ENCODE data around the gene ZWILCH.
A peak's percentile ranks its signal among the peaks of the same experiment; 100 is the strongest.

The ZWILCH gene

GRCh38 chr15:66491846-66492245 is 13.3 kb upstream of the ZWILCH start:
- no peak for ATAC-seq (ENCODE audit: insufficient read depth, low read depth)
- no peak overlapping the region for H3K4me2 ChIP-seq (ENCODE audit: insufficient read depth, low read length)
- H3K36me3 ChIP-seq (ENCODE audit: insufficient read depth, low read length): peaks cover 87% of the 10 kb centered on the region
- no peaks in the 10 kb centered on the region for H3K9me3 ChIP-seq (ENCODE audit: insufficient read depth, low read length, severe bottlenecking)
- H2AFZ ChIP-seq (ENCODE audit: low read depth, low read length): no peak overlapping the region
- peaks cover 17% of the 10 kb centered on the region for H3K4me1 ChIP-seq (ENCODE audit: insufficient read depth, low read length)
- H3K79me2 ChIP-seq (ENCODE audit: insufficient read depth, low read length): peaks cover 30% of the 10 kb centered on the region
- TF ChIP-seq CTCF (IDR thresholded peaks at IDR 0.05; ENCODE audit: borderline replicate concordance, extremely low read depth, low read length, poor library complexity, severe bottlenecking): no peak
- H3K27me3 ChIP-seq (ENCODE audit: insufficient read depth, low read length, poor library complexity): no peaks in the 10 kb centered on the region
- H3K4me3 ChIP-seq (ENCODE audit: low read depth in 1 of 2, low read length in 2 of 2): no peak overlapping the region
- peaks cover 5% of the 10 kb centered on the region; the same call in 1 of the 2 replicates for H4K20me1 ChIP-seq (ENCODE audit: insufficient read depth, low read length)
- H3K9ac ChIP-seq (ENCODE audit: low read depth, low read length): no peak overlapping the region
- no peak for DNase-seq
- H3K27ac ChIP-seq (ENCODE audit: low read length): no peak overlapping the region

GRCh38 chr15:66494262-66494661 is 10.9 kb upstream of the ZWILCH start:
- TF ChIP-seq EZH2 (IDR thresholded peaks at IDR 0.05; ENCODE audit: borderline replicate concordance, low read depth, low read length, severe bottlenecking) (no peak), CTCF (IDR thresholded peaks at IDR 0.05; ENCODE audit: borderline replicate concordance, extremely low read depth, low read length, poor library complexity, severe bottlenecking) (no peak)
- DNase-seq (no peak), ATAC-seq (ENCODE audit: insufficient read depth, low read depth) (no peak)
- Histone ChIP-seq H3K79me2 (ENCODE audit: insufficient read depth, low read length) (peaks cover 37% of the 10 kb centered on the region), H3K27me3 (ENCODE audit: insufficient read depth, low read length, poor library complexity) (no peaks in the 10 kb centered on the region), H3K9ac (ENCODE audit: low read depth, low read length) (no peak overlapping the region), H2AFZ (ENCODE audit: low read depth, low read length) (no peak overlapping the region), H3K4me1 (ENCODE audit: insufficient read depth, low read length) (peaks cover 23% of the 10 kb centered on the region), H3K36me3 (ENCODE audit: insufficient read depth, low read length) (peaks cover 84% of the 10 kb centered on the region), H3K4me2 (ENCODE audit: insufficient read depth, low read length) (no peak overlapping the region), H3K27ac (ENCODE audit: low read length) (no peak overlapping the region), H3K4me3 (ENCODE audit: low read depth in 1 of 2, low read length in 2 of 2) (no peak overlapping the region), H3K9me3 (ENCODE audit: insufficient read depth, low read length, severe bottlenecking) (no peaks in the 10 kb centered on the region), H4K20me1 (ENCODE audit: insufficient read depth, low read length) (peaks cover 5% of the 10 kb centered on the region; the same call in 1 of the 2 replicates)

- Histone ChIP-seq H3K4me2 (ENCODE audit: insufficient read depth, low read length) (peak overlapping the region; percentile 96), H3K4me1 (ENCODE audit: insufficient read depth, low read length) (peaks cover 25% of the 10 kb centered on the region), H3K27me3 (ENCODE audit: insufficient read depth, low read length, poor library complexity) (no peaks in the 10 kb centered on the region), H3K4me3 (ENCODE audit: low read depth in 1 of 2, low read length in 2 of 2) (peak overlapping the region; percentile 74 to 83), H3K9ac (ENCODE audit: low read depth, low read length) (peak overlapping the region; percentile 71), H2AFZ (ENCODE audit: low read depth, low read length) (peak overlapping the region; percentile 73), H4K20me1 (ENCODE audit: insufficient read depth, low read length) (peaks cover 6% of the 10 kb centered on the region; the same call in 1 of the 2 replicates), H3K27ac (ENCODE audit: low read length) (peak overlapping the region; percentile 77), H3K36me3 (ENCODE audit: insufficient read depth, low read length) (peaks cover 87% of the 10 kb centered on the region), H3K79me2 (ENCODE audit: insufficient read depth, low read length) (peaks cover 50% of the 10 kb centered on the region), H3K9me3 (ENCODE audit: insufficient read depth, low read length, severe bottlenecking) (no peaks in the 10 kb centered on the region)
- DNase-seq: no peak
- ATAC-seq (ENCODE audit: insufficient read depth, low read depth): peak; percentile 46
- TF ChIP-seq EZH2 (IDR thresholded peaks at IDR 0.05; ENCODE audit: borderline replicate concordance, low read depth, low read length, severe bottlenecking): no peak
- TF ChIP-seq CTCF (IDR thresholded peaks at IDR 0.05; ENCODE audit: borderline replicate concordance, extremely low read depth, low read length, poor library complexity, severe bottlenecking): no peak
These were observed 8.1 kb upstream of the ZWILCH start for GRCh38 chr15:66496951-66497501.
